GM10248 (cell line): Measurements from ENCODE around the gene DCBLD2.

ENCODE experiments used
- CTCF ChIA-PET: fragments of 300-600 bp; sonication (Branson Sonifier 250); formaldehyde crosslinking; extraction: SDS; loops from one replicate; lab custom pipeline; 2021; ENCODE audit warnings: antibody characterized with exemption; lab: Yijun Ruan, JAX
- POLR2A ChIA-PET: fragments of 350-650 bp; sonication (Branson Sonifier 250); formaldehyde crosslinking; extraction: SDS; loops from one replicate; lab custom pipeline; 2020; ENCODE audit warnings: antibody characterized with exemption; lab: Yijun Ruan, JAX
- DNase-seq: peaks from one replicate; pipeline ENCODE4 v3.0.0; 2012; ENCODE audit errors: extremely low spot score
- CTCF ChIP-seq: IDR thresholded peaks from 2 replicates; pipeline ENCODE4 v1.5.1; 2012; ENCODE audit warnings: mild to moderate bottlenecking, low read depth; ENCODE audit errors: extremely low read depth, missing control alignments, control extremely low read depth

Gene DCBLD2

GRCh38 chr3:98893740-98894139, 7.8 kb downstream of the DCBLD2 start:
- POLR2A ChIA-PET, result interaction anchor here (0.5 kb wide), 1 partner anchor 8 kb away, joined by 4 read pairs; the partner anchor contains the start of gene DCBLD2
- CTCF ChIA-PET, result interaction anchor here (1.3 kb wide), 1 partner anchor 17 kb away, joined by 3 read pairs; no protein-coding TSS in a partner anchor
- no peak for DNase-seq

GRCh38 chr3:98892263-98892662, 9.2 kb downstream of the DCBLD2 start:
- ChIA-PET POLR2A (interaction anchor here (1.1 kb wide), 1 partner anchor 10 kb away, joined by 6 read pairs; the partner anchor contains the start of gene DCBLD2), CTCF (interaction anchor here (1.1 kb wide), 1 partner anchor 9 kb away, joined by 3 read pairs; the partner anchor contains the start of gene DCBLD2)
- TF ChIP-seq CTCF, result no peak
- DNase-seq, result no peak

More at GRCh38 chr3:98893740-98894139, 7.8 kb downstream of the DCBLD2 start:
- no peak for TF ChIP-seq CTCF

- ChIA-PET POLR2A (no interaction called here), CTCF (interaction anchor here (1.4 kb wide), 1 partner anchor 56 kb away, joined by 3 read pairs; no protein-coding TSS in a partner anchor)
- no peak for DNase-seq
- no peak for TF ChIP-seq CTCF
These were observed 10.3 kb downstream of the DCBLD2 start for GRCh38 chr3:98890965-98891910.

GRCh38 chr3:98890181-98890835, 11.2 kb downstream of the DCBLD2 start:
- DNase-seq, result no peak
- CTCF ChIA-PET, result interaction anchor here (1.4 kb wide), 1 partner anchor 57 kb away, joined by 3 read pairs; no protein-coding TSS in a partner anchor
- TF ChIP-seq CTCF, result no peak
- POLR2A ChIA-PET, result no interaction called here

GRCh38 chr3:98887684-98888083, 13.8 kb downstream of the DCBLD2 start:
- no peak for TF ChIP-seq CTCF
- ChIA-PET POLR2A (no interaction called here), CTCF (interaction anchor here (1.2 to 1.4 kb wide), 5 partner anchors 10 to 70 kb away, joined by 3 to 5 read pairs (median 4); no protein-coding TSS in a partner anchor)
- no peak for DNase-seq

- ChIA-PET POLR2A (no interaction called here), CTCF (no interaction called here)
- DNase-seq, result no peak
- TF ChIP-seq CTCF, result no peak
These were observed 15.0 kb downstream of the DCBLD2 start for GRCh38 chr3:98886525-98886924.
